GM18526 (cell line): ENCODE results near the gene PLXDC2.

Experiments used
- POLR2A ChIP-seq: IDR thresholded peaks from 3 replicates; pipeline ENCODE4 v1.6.1; 2011; ENCODE audit not compliant: insufficient read length; ENCODE audit errors: extremely low read depth

PLXDC2 gene

GRCh38 chr10:19911886-19912285, 95.7 kb downstream of the PLXDC2 start:
- no peak for TF ChIP-seq POLR2A

- TF ChIP-seq POLR2A: no peak
Measured at GRCh38 chr10:19913987-19914386, 97.8 kb downstream of the PLXDC2 start.

DNA sequence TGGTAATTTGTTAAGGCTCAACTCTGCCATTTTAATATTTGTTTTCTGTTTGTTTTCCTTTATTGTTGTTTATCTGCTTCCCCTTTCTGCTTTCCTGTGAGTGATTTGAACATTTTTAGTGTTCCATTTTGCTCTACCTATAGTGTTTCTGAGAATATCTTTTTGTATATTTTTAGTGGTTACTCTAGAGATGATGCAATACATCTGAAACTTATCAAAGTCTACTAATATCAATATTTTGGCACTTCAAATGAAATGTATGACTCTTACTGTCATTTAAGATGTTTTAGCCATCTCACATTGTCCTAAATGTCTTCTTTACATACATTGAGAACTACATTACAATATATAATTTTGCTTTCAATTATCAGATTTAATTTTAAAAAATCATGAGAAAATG, 98.9 kb downstream of the PLXDC2 start:
- TF ChIP-seq POLR2A: no peak

DNA sequence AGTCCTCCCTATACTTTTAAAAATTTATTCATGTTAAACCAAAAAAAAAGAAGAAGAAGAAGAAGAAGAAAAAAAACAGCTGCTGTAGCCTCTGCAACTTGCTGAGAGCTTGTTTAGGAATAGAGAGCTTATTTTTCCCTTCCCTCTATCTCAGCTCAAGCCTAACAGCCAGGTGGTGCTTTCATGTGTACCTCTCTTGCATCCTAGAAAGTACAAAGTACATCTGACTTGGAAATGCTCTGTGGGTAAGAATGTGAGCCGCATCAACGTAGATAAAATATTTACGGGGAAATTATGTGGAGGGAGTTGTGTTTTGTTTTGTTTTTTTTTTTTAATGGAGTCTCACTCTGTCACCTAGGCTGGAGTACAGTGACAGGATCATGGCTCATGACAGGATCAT, 99.6 kb downstream of the PLXDC2 start:
- no peak for TF ChIP-seq POLR2A

GRCh38 chr10:19917751-19918478, 101.7 kb downstream of the PLXDC2 start:
- no peak for TF ChIP-seq POLR2A

DNA sequence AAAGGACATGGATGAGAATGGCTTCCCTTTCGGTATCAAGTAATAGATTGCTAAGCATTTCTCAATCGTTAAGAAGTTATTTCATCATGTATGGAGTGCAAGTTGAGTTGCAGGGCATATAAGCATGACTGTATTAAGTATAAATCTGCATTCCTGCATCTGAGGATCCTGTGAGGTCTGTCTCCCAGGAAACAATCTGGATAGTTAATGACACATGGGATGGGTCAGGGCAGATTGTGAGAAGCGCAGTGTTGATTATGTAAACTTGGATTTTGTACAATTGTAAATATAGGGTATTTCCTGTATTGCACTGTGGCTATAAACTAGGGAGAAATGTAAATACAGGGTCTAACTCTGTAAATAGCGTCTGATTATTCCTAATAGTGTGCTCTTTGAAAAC, 102.6 kb downstream of the PLXDC2 start:
- no peak for TF ChIP-seq POLR2A

DNA sequence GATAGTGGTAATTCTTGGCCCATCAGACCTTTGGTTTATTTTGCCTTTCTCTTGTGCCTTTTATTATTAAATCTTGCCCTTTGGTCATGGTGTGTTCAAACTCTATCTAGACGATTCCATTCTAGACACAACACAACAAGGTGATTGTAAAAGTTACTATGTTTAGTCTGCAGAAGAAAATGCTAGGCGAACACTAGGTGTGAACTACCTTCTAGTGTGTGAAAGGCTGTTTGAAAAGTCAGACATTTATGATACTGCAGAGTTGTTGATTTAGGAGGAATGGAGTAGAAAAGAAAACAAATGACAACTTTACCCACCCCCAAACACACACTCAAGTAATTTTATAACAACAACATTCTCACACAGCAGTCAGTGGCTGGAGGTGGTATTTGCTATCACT, 103.4 kb downstream of the PLXDC2 start:
- TF ChIP-seq POLR2A: no peak

GRCh38 chr10:19920075-19920726, 104.0 kb downstream of the PLXDC2 start:
- TF ChIP-seq POLR2A: no peak

DNA sequence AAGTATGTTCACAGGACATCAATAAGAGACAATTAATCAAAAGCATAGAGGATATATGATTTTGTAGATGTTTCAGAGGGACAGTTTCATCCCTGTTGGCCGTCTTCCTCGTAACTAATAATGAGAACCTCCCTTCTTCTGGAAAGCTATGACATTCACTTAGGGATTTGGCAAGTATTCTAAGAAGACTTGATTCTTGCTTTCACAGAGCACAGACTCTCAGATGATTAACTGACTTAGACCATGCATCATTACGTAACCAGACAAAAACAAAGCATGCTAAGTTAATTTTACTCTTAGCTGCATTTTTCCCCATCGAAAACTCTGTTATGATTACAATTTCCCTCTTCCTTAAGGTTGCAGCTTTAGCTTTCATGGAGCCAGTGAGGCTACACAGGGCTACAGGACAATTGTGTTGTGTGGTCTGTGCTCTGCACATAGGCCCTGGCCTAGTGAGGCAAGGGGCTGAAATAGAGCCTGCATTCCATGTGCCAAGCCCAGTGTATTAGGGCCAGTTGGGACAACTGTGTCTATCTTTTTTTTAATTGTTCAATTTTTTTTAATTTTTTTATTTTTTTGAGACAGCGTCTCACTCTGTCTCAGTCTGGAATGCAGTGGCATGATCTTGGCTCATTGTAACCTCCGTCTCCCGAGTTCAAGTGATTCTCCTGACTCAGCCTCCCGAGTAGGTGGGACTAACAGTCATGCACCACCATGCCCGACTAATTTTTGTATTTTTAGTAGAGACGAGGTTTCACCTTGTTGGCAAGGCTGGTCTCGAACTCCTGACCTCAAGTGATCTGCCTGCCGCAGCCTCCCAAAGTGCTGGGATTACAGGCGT, 105.3 kb downstream of the PLXDC2 start:
- no peak for TF ChIP-seq POLR2A

- no peak for TF ChIP-seq POLR2A
Measured at GRCh38 chr10:19922236-19922963, 106.2 kb downstream of the PLXDC2 start.

DNA sequence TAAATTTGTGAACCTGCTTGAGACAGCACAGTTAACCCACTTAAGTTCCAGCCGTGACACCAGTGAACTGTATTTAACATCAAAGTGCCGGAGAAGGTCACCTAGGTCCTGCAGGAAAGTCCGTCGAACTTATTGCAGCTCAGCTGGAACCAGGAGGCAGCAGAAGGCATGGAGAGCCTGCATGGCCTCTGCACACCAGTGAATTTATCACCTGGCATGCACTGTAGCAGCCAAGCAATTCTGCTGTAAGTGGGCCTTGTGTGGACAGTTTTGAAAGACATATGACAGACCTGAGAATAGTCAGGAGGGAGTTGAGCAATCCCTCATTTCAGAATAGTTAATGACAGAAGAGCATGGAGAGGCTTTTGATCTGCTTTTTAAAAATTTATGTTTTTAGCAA, 108.8 kb downstream of the PLXDC2 start:
- TF ChIP-seq POLR2A: no peak

DNA sequence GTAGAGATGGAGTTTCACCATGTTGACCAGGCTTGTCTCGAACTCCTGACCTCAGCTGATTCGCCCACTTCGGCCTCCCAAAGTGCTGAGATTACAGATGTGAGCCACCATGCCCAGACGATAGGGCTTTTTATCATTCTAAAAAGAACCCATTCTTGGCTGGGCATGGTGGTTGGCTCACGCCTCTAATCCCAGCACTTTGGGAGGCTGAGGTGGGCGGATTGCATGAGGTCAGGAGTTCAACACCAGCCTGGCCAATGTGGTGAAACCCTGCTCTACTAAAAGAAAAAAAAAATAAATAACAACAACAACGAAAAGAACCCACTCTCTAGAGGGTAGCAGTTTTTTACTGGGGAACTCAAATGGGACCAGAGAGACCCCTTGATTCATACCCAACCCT, 112.7 kb downstream of the PLXDC2 start:
- TF ChIP-seq POLR2A: no peak

DNA sequence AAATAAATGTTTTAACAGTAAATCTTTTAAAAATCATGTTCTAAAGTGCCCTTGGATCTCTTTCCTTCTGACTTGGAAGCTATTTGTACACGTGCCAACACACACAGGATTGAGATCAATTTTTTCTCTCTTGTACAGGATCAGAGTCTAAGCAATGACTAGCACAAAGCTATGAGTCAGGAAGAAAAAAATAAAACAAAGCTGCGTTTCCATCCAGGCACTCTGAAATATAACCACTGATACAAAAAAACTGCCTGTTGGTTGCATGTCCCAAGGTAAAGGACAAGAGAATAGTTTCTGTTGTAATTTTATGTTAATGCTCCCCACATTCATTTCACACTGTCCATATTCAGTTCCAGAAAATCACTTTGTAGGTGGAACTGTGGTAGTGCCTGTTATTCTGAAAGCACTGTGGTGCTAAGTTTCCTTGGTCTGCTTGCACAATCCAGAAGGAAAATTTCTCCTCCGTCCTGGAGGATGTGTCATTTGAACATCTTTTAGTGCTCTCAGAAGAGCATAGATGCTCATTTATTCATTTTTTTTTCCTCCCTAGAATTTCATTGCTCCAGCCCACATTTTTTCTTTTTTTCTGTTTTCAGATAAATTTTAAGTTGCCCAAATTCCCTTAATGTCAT, 113.4 kb downstream of the PLXDC2 start:
- TF ChIP-seq POLR2A: no peak

GRCh38 chr10:19930936-19931893, 115.0 kb downstream of the PLXDC2 start:
- TF ChIP-seq POLR2A: no peak
